Measurements from ENCODE around the gene HAPLN2. TPM values are rescaled to one million over a fixed set of nuclear protein-coding genes. Genes with fewer than 3 reads are reported as not detected.
A peak's percentile ranks its signal among the peaks of the same experiment; 100 is the strongest.
"Not testable (repeated sequence)": the region's sequence is repeated elsewhere in the genome, so short reads cannot be mapped to it uniquely, and the experiment has no call there.

The HAPLN2 gene
- total RNA-seq, 6 experiments from 2014 or later, result not detected

- no peak overlapping the region for H3K4me3 ChIP-seq
- intact Hi-C loops (cut with DNase I), result loop anchor here in 1 of 2 donors (10.0 kb wide), 1 partner anchor 49 kb away; the partner anchor contains the start of gene NES
- ATAC-seq, result no peak
- H3K9me3 ChIP-seq, result no peaks in the 10 kb centered on the region
- H3K27me3 ChIP-seq, result peaks cover 5 to 15% of the 10 kb centered on the region in 2 donors
- DNase-seq, result no peak
- no peak for TF ChIP-seq POLR2A (IDR thresholded peaks at IDR 0.05)
- no peak for TF ChIP-seq CTCF (IDR thresholded peaks at IDR 0.05)
- no peaks in the 10 kb centered on the region for H3K36me3 ChIP-seq
- H3K27ac ChIP-seq, result no peak overlapping the region
- 31% methylated on average over 4 of the region's 4 CpGs for WGBS (ENCODE audit: insufficient coverage, low coverage, low lambda C conversion rate, missing lambda C conversion rate)
- H3K4me1 ChIP-seq, result peaks cover 0 to 19% (median 2%) of the 10 kb centered on the region in 4 donors
Observed at GRCh38 chr1:156626079-156626438, 6.8 kb downstream of the HAPLN2 start.

- intact Hi-C loops (cut with DNase I), result loop anchor here in 1 of 2 donors (10.0 kb wide), 1 partner anchor 47 kb away; the partner anchor contains the start of gene NES
- 18% methylated on average over 1 of the region's 2 CpGs for WGBS (ENCODE audit: insufficient coverage, low coverage, low lambda C conversion rate, missing lambda C conversion rate)
- peaks cover 5 to 15% of the 10 kb centered on the region in 2 donors for H3K27me3 ChIP-seq
- H3K4me3 ChIP-seq, result no peak overlapping the region
- ATAC-seq (peak; percentile 50 to 70 (median 61)), DNase-seq (no peak)
- no peaks in the 10 kb centered on the region for H3K9me3 ChIP-seq
- H3K27ac ChIP-seq, result no peak overlapping the region
- peaks cover 0 to 19% (median 2%) of the 10 kb centered on the region in 4 donors for H3K4me1 ChIP-seq
- peak; percentile 52 to 73 (median 64) for TF ChIP-seq CTCF (IDR thresholded peaks at IDR 0.05)
- no peak for TF ChIP-seq POLR2A (IDR thresholded peaks at IDR 0.05)
- no peaks in the 10 kb centered on the region for H3K36me3 ChIP-seq
Observed at GRCh38 chr1:156627313-156627880, 8.2 kb downstream of the HAPLN2 start.

GRCh38 chr1:156629823-156630449 is 10.7 kb downstream of the HAPLN2 start:
- DNase-seq (no peak), ATAC-seq (no peak)
- peaks cover 0 to 8% (median 0%) of the 10 kb centered on the region in 4 donors for H3K4me1 ChIP-seq
- intact Hi-C loops (cut with DNase I), result loop anchor here in 1 of 2 donors (10.0 kb wide), 1 partner anchor 45 kb away; the partner anchor contains the start of gene NES
- no peak for TF ChIP-seq CTCF (IDR thresholded peaks at IDR 0.05)
- TF ChIP-seq POLR2A (IDR thresholded peaks at IDR 0.05), result no peak
- 68% methylated on average over 7 of the region's 8 CpGs for WGBS (ENCODE audit: insufficient coverage, low coverage, low lambda C conversion rate, missing lambda C conversion rate)
- H3K36me3 ChIP-seq, result no peaks in the 10 kb centered on the region
- no peak overlapping the region for H3K4me3 ChIP-seq
- H3K27ac ChIP-seq, result no peak overlapping the region
- H3K27me3 ChIP-seq, result peaks cover 0 to 3% of the 10 kb centered on the region in 2 donors
- H3K9me3 ChIP-seq, result no peaks in the 10 kb centered on the region

- H3K4me3 ChIP-seq; H3K27ac ChIP-seq; H3K27me3 ChIP-seq; ATAC-seq; H3K4me1 ChIP-seq; DNase-seq; H3K36me3 ChIP-seq; H3K9me3 ChIP-seq; intact Hi-C loops (cut with DNase I): not testable (repeated sequence)
- WGBS (ENCODE audit: insufficient coverage, low coverage, low lambda C conversion rate, missing lambda C conversion rate), result 38% methylated on average over 8 of the region's 9 CpGs
Observed at GRCh38 chr1:156631152-156631551, 11.9 kb downstream of the HAPLN2 start.

- 45% methylated on average over 3 of the region's 3 CpGs for WGBS (ENCODE audit: insufficient coverage, low coverage, low lambda C conversion rate, missing lambda C conversion rate)
- Histone ChIP-seq H3K36me3 (no peaks in the 10 kb centered on the region), H3K4me3 (no peak overlapping the region), H3K4me1 (no peaks in the 10 kb centered on the region), H3K9me3 (no peaks in the 10 kb centered on the region), H3K27me3 (no peaks in the 10 kb centered on the region), H3K27ac (no peak overlapping the region)
- TF ChIP-seq POLR2A (IDR thresholded peaks at IDR 0.05) (no peak), CTCF (IDR thresholded peaks at IDR 0.05) (no peak)
- ATAC-seq, result no peak
- DNase-seq, result no peak
- intact Hi-C loops (cut with DNase I), result no loop called here
Observed at GRCh38 chr1:156632355-156632754, 13.1 kb downstream of the HAPLN2 start.
